ENCODE results near the gene LINC01488. TPM values are rescaled to one million over a fixed set of nuclear protein-coding genes. Genes with fewer than 3 reads are reported as not detected.

Gene LINC01488
- total RNA-seq, 1 donor from 2014 or later, result 1.3 TPM

DNA sequence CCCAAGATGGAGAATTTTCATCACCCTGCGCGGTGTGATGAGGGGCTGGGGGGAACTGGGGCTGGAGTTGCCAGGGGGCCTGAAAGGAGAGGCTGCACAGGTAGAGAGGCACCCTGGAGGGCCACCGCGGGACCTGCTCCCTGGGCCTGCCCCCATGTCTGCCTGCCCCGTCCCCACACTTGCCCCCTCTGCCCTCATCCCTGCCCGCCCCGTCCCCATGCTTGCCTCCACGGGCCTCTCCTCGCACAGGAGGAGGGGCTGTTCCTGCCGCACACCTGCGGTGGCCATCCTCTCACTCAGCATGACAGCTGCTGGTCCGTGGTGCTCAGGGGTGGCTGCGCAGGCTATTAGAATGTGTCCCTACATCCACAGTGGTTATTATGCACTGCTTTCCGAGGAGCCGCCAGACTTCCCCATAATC, 43.5 kb downstream of the LINC01488 start:
- Mint-ChIP-seq H3K27ac (no peak overlapping the region), H3K9me3 (ENCODE audit: low read depth) (no peaks in the 10 kb centered on the region), H3K4me3 (ENCODE audit: low read depth) (no peak overlapping the region), H3K27me3 (peaks cover 21% of the 10 kb centered on the region), H3K36me3 (ENCODE audit: insufficient read depth) (no peaks in the 10 kb centered on the region), H3K4me1 (ENCODE audit: low read depth) (peaks cover 4% of the 10 kb centered on the region)
- TF ChIP-seq, protein P1, sequence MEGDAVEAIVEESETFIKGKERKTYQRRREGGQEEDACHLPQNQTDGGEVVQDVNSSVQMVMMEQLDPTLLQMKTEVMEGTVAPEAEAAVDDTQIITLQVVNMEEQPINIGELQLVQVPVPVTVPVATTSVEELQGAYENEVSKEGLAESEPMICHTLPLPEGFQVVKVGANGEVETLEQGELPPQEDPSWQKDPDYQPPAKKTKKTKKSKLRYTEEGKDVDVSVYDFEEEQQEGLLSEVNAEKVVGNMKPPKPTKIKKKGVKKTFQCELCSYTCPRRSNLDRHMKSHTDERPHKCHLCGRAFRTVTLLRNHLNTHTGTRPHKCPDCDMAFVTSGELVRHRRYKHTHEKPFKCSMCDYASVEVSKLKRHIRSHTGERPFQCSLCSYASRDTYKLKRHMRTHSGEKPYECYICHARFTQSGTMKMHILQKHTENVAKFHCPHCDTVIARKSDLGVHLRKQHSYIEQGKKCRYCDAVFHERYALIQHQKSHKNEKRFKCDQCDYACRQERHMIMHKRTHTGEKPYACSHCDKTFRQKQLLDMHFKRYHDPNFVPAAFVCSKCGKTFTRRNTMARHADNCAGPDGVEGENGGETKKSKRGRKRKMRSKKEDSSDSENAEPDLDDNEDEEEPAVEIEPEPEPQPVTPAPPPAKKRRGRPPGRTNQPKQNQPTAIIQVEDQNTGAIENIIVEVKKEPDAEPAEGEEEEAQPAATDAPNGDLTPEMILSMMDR (IDR thresholded peaks at IDR 0.05; ENCODE audit: unreplicated experiment), result no peak
- no peak for DNase-seq (ENCODE audit: low spot score, unreplicated experiment)

GRCh38 chr11:69525516-69526452, 44.3 kb downstream of the LINC01488 start:
- no peak overlapping the region for H3K27ac Mint-ChIP-seq
- TF ChIP-seq, protein P1 (IDR thresholded peaks at IDR 0.05; ENCODE audit: unreplicated experiment), result no peak
- H3K4me1 Mint-ChIP-seq (ENCODE audit: low read depth), result peaks cover 4% of the 10 kb centered on the region
- peaks cover 25% of the 10 kb centered on the region for H3K27me3 Mint-ChIP-seq
- DNase-seq (ENCODE audit: low spot score, unreplicated experiment), result no peak
- no peaks in the 10 kb centered on the region for H3K9me3 Mint-ChIP-seq (ENCODE audit: low read depth)
- H3K4me3 Mint-ChIP-seq (ENCODE audit: low read depth), result no peak overlapping the region
- no peaks in the 10 kb centered on the region for H3K36me3 Mint-ChIP-seq (ENCODE audit: insufficient read depth)

- Mint-ChIP-seq H3K27me3 (peaks cover 31% of the 10 kb centered on the region), H3K9me3 (ENCODE audit: low read depth) (no peaks in the 10 kb centered on the region), H3K27ac (no peak overlapping the region), H3K4me1 (ENCODE audit: low read depth) (peaks cover 4% of the 10 kb centered on the region), H3K36me3 (ENCODE audit: insufficient read depth) (no peaks in the 10 kb centered on the region), H3K4me3 (ENCODE audit: low read depth) (no peak overlapping the region)
- DNase-seq (ENCODE audit: low spot score, unreplicated experiment), result no peak
- TF ChIP-seq, protein P1 (IDR thresholded peaks at IDR 0.05; ENCODE audit: unreplicated experiment), result no peak
Measured at GRCh38 chr11:69526453-69526810, 45.0 kb downstream of the LINC01488 start.

DNA sequence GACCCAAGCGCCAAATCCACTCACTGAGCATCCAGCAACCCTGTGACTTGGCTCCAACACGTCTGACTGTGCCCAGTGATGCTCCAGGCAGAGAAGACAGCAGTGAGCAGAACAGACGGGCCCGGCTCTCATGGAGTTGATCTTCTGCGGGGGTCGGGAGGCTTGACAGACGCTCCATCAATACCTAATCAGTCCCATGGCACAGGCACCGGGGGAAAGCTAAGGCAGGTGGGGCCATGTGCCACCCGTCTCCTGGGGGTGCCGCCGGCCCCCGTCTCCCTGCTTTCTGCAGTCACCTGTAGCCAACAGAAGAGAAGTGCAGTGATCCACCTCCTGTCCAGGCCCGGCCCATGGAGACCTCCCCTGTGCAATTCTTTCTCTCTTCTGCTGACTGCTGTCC, 47.5 kb downstream of the LINC01488 start:
- H3K36me3 Mint-ChIP-seq (ENCODE audit: insufficient read depth), result no peaks in the 10 kb centered on the region
- no peak overlapping the region for H3K27ac Mint-ChIP-seq
- H3K4me1 Mint-ChIP-seq (ENCODE audit: low read depth), result peaks cover 7% of the 10 kb centered on the region
- peaks cover 42% of the 10 kb centered on the region for H3K27me3 Mint-ChIP-seq
- TF ChIP-seq, protein P1 (IDR thresholded peaks at IDR 0.05; ENCODE audit: unreplicated experiment), result no peak
- DNase-seq (ENCODE audit: low spot score, unreplicated experiment), result no peak
- H3K9me3 Mint-ChIP-seq (ENCODE audit: low read depth), result no peaks in the 10 kb centered on the region
- H3K4me3 Mint-ChIP-seq (ENCODE audit: low read depth), result no peak overlapping the region

DNA sequence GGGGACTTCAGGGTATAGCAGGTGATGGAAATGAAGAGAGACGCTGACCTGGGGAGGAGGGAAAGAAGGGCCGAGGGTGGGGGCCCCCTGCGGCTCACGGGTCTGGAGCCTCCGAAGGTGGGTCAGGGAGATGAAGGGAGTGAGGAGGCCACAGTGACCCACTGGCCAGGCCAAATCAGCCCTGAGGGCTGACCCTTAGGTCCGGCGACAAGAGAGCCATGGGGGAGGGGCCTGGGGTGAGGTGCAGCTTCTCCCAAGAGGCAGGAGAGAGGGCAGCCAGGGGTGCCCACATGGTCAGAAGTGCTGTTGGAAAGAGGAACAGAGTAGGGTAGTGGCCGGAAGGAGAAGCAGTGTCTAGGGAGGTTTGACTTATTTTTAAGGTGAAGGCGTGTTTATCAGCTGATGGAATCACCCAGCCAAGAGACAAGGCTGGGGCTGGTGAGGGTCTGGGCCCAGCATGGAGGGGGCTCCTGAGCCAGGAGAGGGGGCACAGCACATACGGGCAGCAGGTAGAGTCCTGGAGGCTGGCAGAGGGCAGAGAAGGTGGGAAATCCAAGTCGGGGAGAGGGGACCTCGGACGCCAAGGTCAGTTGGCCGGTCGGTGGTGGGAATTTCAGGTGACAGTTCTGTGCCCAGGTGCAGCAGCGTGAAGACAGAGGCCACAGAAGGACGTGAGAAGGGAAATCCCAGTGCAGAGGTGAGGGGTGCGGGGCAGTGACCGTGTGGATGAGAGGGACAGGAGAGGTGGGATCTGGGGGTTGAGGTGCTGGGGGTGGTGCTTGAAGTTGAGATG, 49.0 kb downstream of the LINC01488 start:
- TF ChIP-seq, protein P1 (IDR thresholded peaks at IDR 0.05; ENCODE audit: unreplicated experiment), result no peak
- Mint-ChIP-seq H3K4me1 (ENCODE audit: low read depth) (peaks cover 7% of the 10 kb centered on the region), H3K27me3 (peaks cover 34% of the 10 kb centered on the region), H3K9me3 (ENCODE audit: low read depth) (no peaks in the 10 kb centered on the region), H3K36me3 (ENCODE audit: insufficient read depth) (no peaks in the 10 kb centered on the region), H3K4me3 (ENCODE audit: low read depth) (no peak overlapping the region), H3K27ac (no peak overlapping the region)
- no peak for DNase-seq (ENCODE audit: low spot score, unreplicated experiment)

All from progenitor cell of endocrine pancreas (in vitro differentiated cells).